PFSK-1 (cell line): ENCODE results near the gene SNX3.

Experiments used
- FOXP2 ChIP-seq: optimal IDR thresholded peaks from 2 replicates; pipeline ENCODE3; 2011; ENCODE audit warnings: borderline replicate concordance, control low read depth, inconsistent platforms; ENCODE audit not compliant: insufficient read depth; ENCODE audit errors: extremely low read length, extremely low read depth
- POLR2AphosphoS5 ChIP-seq: IDR thresholded peaks from 2 replicates; pipeline ENCODE4 v1.6.1; 2012; ENCODE audit warnings: low read depth, mild to moderate bottlenecking, control low read depth, low read length, moderate library complexity
- REST ChIP-seq, 2 experiments: IDR thresholded peaks; 2 replicates each; pipeline versions ENCODE4 v1.6.1 to v1.8.0; 2011 to 2012; ENCODE audit warnings: low read depth in 2 of 2, low read length in 2 of 2, control low read depth in 1 of 2, inconsistent platforms in 1 of 2, mild to moderate bottlenecking in 1 of 2, moderate library complexity in 1 of 2; ENCODE audit not compliant: insufficient read depth in 1 of 2
- SIN3A ChIP-seq: IDR thresholded peaks from 2 replicates; pipeline ENCODE4 v1.6.1; 2012; ENCODE audit warnings: mild to moderate bottlenecking, low read length, moderate library complexity, borderline replicate concordance; ENCODE audit not compliant: insufficient read depth
- TAF1 ChIP-seq: IDR thresholded peaks from 2 replicates; pipeline ENCODE4 v1.6.1; 2012; ENCODE audit warnings: low read length, control low read depth, borderline replicate concordance; ENCODE audit not compliant: insufficient read depth

SNX3 gene

GRCh38 chr6:108207013-108207412, 53.8 kb downstream of the SNX3 start:
- TF ChIP-seq POLR2AphosphoS5 (no peak), SIN3A (no peak), FOXP2 (no peak), TAF1 (no peak), REST (IDR thresholded peaks at IDR 0.05; ENCODE audit: insufficient read depth in 1 of 2, low read depth in 2 of 2, low read length in 2 of 2) (no peak)

- no peak for TF ChIP-seq FOXP2
- no peak for TF ChIP-seq SIN3A
These were observed 57.4 kb downstream of the SNX3 start for GRCh38 chr6:108203189-108204112.

GRCh38 chr6:108200631-108201030, 60.2 kb downstream of the SNX3 start:
- TF ChIP-seq POLR2AphosphoS5 (no peak), REST (IDR thresholded peaks at IDR 0.05; ENCODE audit: insufficient read depth in 1 of 2, low read depth in 2 of 2, low read length in 2 of 2) (no peak), SIN3A (no peak), FOXP2 (no peak), TAF1 (no peak)

- TF ChIP-seq REST (IDR thresholded peaks at IDR 0.05; ENCODE audit: insufficient read depth in 1 of 2, low read depth in 2 of 2, low read length in 2 of 2) (no peak), FOXP2 (no peak), POLR2AphosphoS5 (no peak), TAF1 (no peak), SIN3A (no peak)
These were observed 60.7 kb downstream of the SNX3 start for GRCh38 chr6:108200186-108200585.

- TF ChIP-seq POLR2AphosphoS5: no peak
- TF ChIP-seq SIN3A: no peak
- no peak for TF ChIP-seq FOXP2
- no peak for TF ChIP-seq TAF1
- no peak for TF ChIP-seq REST (IDR thresholded peaks at IDR 0.05; ENCODE audit: insufficient read depth in 1 of 2, low read depth in 2 of 2, low read length in 2 of 2)
These were observed 61.9 kb downstream of the SNX3 start for GRCh38 chr6:108198761-108199498.
